Activated T-cell treated with anti-CD3 and anti-CD28 coated beads, Interleukin-2, amount 50 U/mL, for 72 hours (primary cell): ENCODE measurements around the gene C3. TPM values are rescaled to one million over a fixed set of nuclear protein-coding genes. Genes with fewer than 3 reads are reported as not detected.
A peak's percentile ranks its signal among the peaks of the same experiment; 100 is the strongest.
"Not testable (repeated sequence)": the region's sequence is repeated elsewhere in the genome, so short reads cannot be mapped to it uniquely, and the experiment has no call there.

Experiments
- ATAC-seq, 2 donors: fragments of 150-1000 bp; cut with Tn5 transposase; replicated peaks in 1 of 2; 2 replicates each; pipeline ENCODE4 v1.10.0; 2021; ENCODE audit warnings: moderate library complexity in 2 of 2, mild to moderate bottlenecking in 1 of 2
- DNase-seq, 2 donors: peaks; one replicate each; pipeline ENCODE4 v3.0.0; 2021 to 2022; ENCODE audit warnings: mixed read lengths in 1 of 2
- H3K27ac Mint-ChIP-seq: one replicate; pipeline ENCODE4 v1.8.0; 2022; ENCODE audit warnings: mild to moderate bottlenecking, moderate library complexity, mixed read lengths
- H3K27me3 Mint-ChIP-seq: one replicate; pipeline ENCODE4 v1.8.0; 2022; ENCODE audit warnings: low read depth, mixed read lengths
- H3K36me3 Mint-ChIP-seq, 2 donors: one replicate each; pipeline ENCODE4 v1.8.0; 2022; ENCODE audit warnings: mixed read lengths in 2 of 2, mild to moderate bottlenecking in 1 of 2; ENCODE audit not compliant: insufficient read depth in 2 of 2
- H3K4me1 Mint-ChIP-seq: one replicate; pipeline ENCODE4 v1.8.0; 2022; ENCODE audit warnings: low read depth, mixed read lengths
- H3K4me3 Mint-ChIP-seq, 2 donors: one replicate each; pipeline ENCODE4 v1.8.0; 2022; ENCODE audit warnings: mild to moderate bottlenecking in 2 of 2, mixed read lengths in 2 of 2, moderate library complexity in 2 of 2
- H3K9me3 Mint-ChIP-seq, 2 donors: one replicate each; pipeline ENCODE4 v1.8.0; 2022; ENCODE audit warnings: mixed read lengths in 2 of 2
- total RNA-seq, 2 donors: library from RNA; stranded (reverse); gene quantifications; one replicate each; pipeline ENCODE4 v1.2.3, GENCODE V29; 2022

Gene C3
- total RNA-seq, 2 donors from 2014 or later: 1.8 to 2.5 TPM

- Mint-ChIP-seq H3K4me3 (no peak overlapping the region), H3K27me3 (no peaks in the 10 kb centered on the region), H3K36me3 (peaks cover 6 to 21% of the 10 kb centered on the region in 2 donors), H3K4me1 (peaks cover 19% of the 10 kb centered on the region), H3K9me3 (no peaks in the 10 kb centered on the region), H3K27ac (no peak overlapping the region)
- no peak for ATAC-seq
- no peak for DNase-seq
Observed at GRCh38 chr19:6754136-6754535, 33.7 kb upstream of the C3 start.

- Mint-ChIP-seq H3K27ac (no peak overlapping the region), H3K9me3 (no peaks in the 10 kb centered on the region), H3K36me3 (peaks cover 3 to 17% of the 10 kb centered on the region in 2 donors), H3K4me3 (peak overlapping the region; percentile 68 to 89), H3K4me1 (peaks cover 16% of the 10 kb centered on the region), H3K27me3 (no peaks in the 10 kb centered on the region)
- DNase-seq: peak; percentile 86 to 87
- peak; percentile 89 to 91 for ATAC-seq
Observed at GRCh38 chr19:6753178-6754031, 33.0 kb upstream of the C3 start.

- H3K4me3 Mint-ChIP-seq: peak overlapping the region in 1 of 2 donors; percentile 89
Observed at GRCh38 chr19:6752256-6753177, 32.1 kb upstream of the C3 start.

GRCh38 chr19:6751189-6751588, 30.7 kb upstream of the C3 start:
- DNase-seq (no peak), ATAC-seq (no peak)
- peaks cover 3 to 17% of the 10 kb centered on the region in 2 donors for H3K36me3 Mint-ChIP-seq
- peaks cover 10% of the 10 kb centered on the region for H3K4me1 Mint-ChIP-seq
- H3K27me3 Mint-ChIP-seq: no peaks in the 10 kb centered on the region
- H3K27ac Mint-ChIP-seq: no peak overlapping the region
- H3K9me3 Mint-ChIP-seq: no peaks in the 10 kb centered on the region
- H3K4me3 Mint-ChIP-seq: no peak overlapping the region

More at GRCh38 chr19:6752256-6753177, 32.1 kb upstream of the C3 start:
- Mint-ChIP-seq H3K4me1 (peaks cover 10% of the 10 kb centered on the region), H3K9me3 (no peaks in the 10 kb centered on the region), H3K27ac (no peak overlapping the region), H3K27me3 (no peaks in the 10 kb centered on the region), H3K36me3 (peaks cover 3 to 17% of the 10 kb centered on the region in 2 donors)
- no peak for ATAC-seq
- no peak for DNase-seq

GRCh38 chr19:6750062-6750461, 29.6 kb upstream of the C3 start:
- Mint-ChIP-seq H3K4me3 (no peak overlapping the region), H3K27ac (no peak overlapping the region)

GRCh38 chr19:6748543-6748942, 28.1 kb upstream of the C3 start:
- DNase-seq, ATAC-seq, H3K9me3 Mint-ChIP-seq, H3K4me3 Mint-ChIP-seq, H3K27ac Mint-ChIP-seq, H3K27me3 Mint-ChIP-seq, H3K4me1 Mint-ChIP-seq: not testable (repeated sequence)
- peaks cover 9 to 25% of the 10 kb centered on the region in 2 donors for H3K36me3 Mint-ChIP-seq

More at GRCh38 chr19:6750062-6750461, 29.6 kb upstream of the C3 start:
- Mint-ChIP-seq H3K9me3 (no peaks in the 10 kb centered on the region), H3K4me1 (peaks cover 10% of the 10 kb centered on the region), H3K36me3 (peaks cover 7 to 20% of the 10 kb centered on the region in 2 donors), H3K27me3 (no peaks in the 10 kb centered on the region)
- ATAC-seq: no peak
- no peak for DNase-seq

- H3K4me1 Mint-ChIP-seq: peaks cover 8% of the 10 kb centered on the region
- peaks cover 8 to 24% of the 10 kb centered on the region in 2 donors for H3K36me3 Mint-ChIP-seq
- no peak overlapping the region for H3K27ac Mint-ChIP-seq
- DNase-seq (no peak), ATAC-seq (no peak)
- no peaks in the 10 kb centered on the region for H3K9me3 Mint-ChIP-seq
- no peak overlapping the region for H3K4me3 Mint-ChIP-seq
- no peaks in the 10 kb centered on the region for H3K27me3 Mint-ChIP-seq
Observed at GRCh38 chr19:6745965-6746364, 25.5 kb upstream of the C3 start.

- Mint-ChIP-seq H3K4me1 (peaks cover 11% of the 10 kb centered on the region), H3K9me3 (no peaks in the 10 kb centered on the region), H3K36me3 (peaks cover 10 to 22% of the 10 kb centered on the region in 2 donors), H3K4me3 (no peak overlapping the region), H3K27me3 (no peaks in the 10 kb centered on the region), H3K27ac (no peak overlapping the region)
- ATAC-seq: no peak
- DNase-seq: no peak
Observed at GRCh38 chr19:6744381-6745301, 24.2 kb upstream of the C3 start.

GRCh38 chr19:6743714-6744380, 23.4 kb upstream of the C3 start:
- Mint-ChIP-seq H3K36me3 (peaks cover 10 to 18% of the 10 kb centered on the region in 2 donors), H3K4me3 (no peak overlapping the region), H3K9me3 (no peaks in the 10 kb centered on the region), H3K27ac (no peak overlapping the region), H3K4me1 (peaks cover 17% of the 10 kb centered on the region), H3K27me3 (no peaks in the 10 kb centered on the region)
- no peak for ATAC-seq
- no peak for DNase-seq

- no peaks in the 10 kb centered on the region for H3K27me3 Mint-ChIP-seq
Observed at GRCh38 chr19:6743066-6743465, 22.6 kb upstream of the C3 start.

GRCh38 chr19:6740589-6741343, 20.3 kb upstream of the C3 start:
- H3K4me1 Mint-ChIP-seq: peaks cover 35% of the 10 kb centered on the region
- ATAC-seq: no peak
- H3K9me3 Mint-ChIP-seq: no peaks in the 10 kb centered on the region
- DNase-seq: peak; percentile 32 to 42
- H3K36me3 Mint-ChIP-seq: peaks cover 10 to 24% of the 10 kb centered on the region in 2 donors
- no peaks in the 10 kb centered on the region for H3K27me3 Mint-ChIP-seq
- no peak overlapping the region for H3K27ac Mint-ChIP-seq
- peak overlapping the region; percentile 90 to 92 for H3K4me3 Mint-ChIP-seq

More at GRCh38 chr19:6743066-6743465, 22.6 kb upstream of the C3 start:
- peaks cover 10 to 18% of the 10 kb centered on the region in 2 donors for H3K36me3 Mint-ChIP-seq
- DNase-seq (no peak), ATAC-seq (no peak)
- H3K4me3 Mint-ChIP-seq: no peak overlapping the region
- H3K9me3 Mint-ChIP-seq: no peaks in the 10 kb centered on the region
- peaks cover 25% of the 10 kb centered on the region for H3K4me1 Mint-ChIP-seq
- no peak overlapping the region for H3K27ac Mint-ChIP-seq
